Body of pancreas (tissue), 4 donors: Measurements from ENCODE around the gene OSBPL6. TPM values are rescaled to one million over a fixed set of nuclear protein-coding genes. Genes with fewer than 3 reads are reported as not detected.
"Not testable (repeated sequence)": the region's sequence is repeated elsewhere in the genome, so short reads cannot be mapped to it uniquely, and the experiment has no call there.

Source experiments
- ATAC-seq: fragments of 150-250 bp; one replicate; pipeline ENCODE4 v1.9.1; 2016
- DNase-seq, 4 donors: peaks; one replicate each; pipeline ENCODE4 v3.0.0-alpha.2; 2019
- H3K27ac ChIP-seq, 4 donors: fragments of 200-600 bp; sonication (generic); 1 replicate in 3 of 4; 2 replicates in 1 of 4; pipeline versions ENCODE4 v1.5.1 to v1.6.1; 2016 to 2019; ENCODE audit warnings: mild to moderate bottlenecking in 1 of 4, mixed read lengths in 1 of 4, moderate library complexity in 1 of 4
- H3K27me3 ChIP-seq, 2 donors: fragments of 200-600 bp; sonication (generic); one replicate each; pipeline ENCODE4 v1.6.0; 2016; ENCODE audit warnings: mild to moderate bottlenecking in 1 of 2
- H3K36me3 ChIP-seq, 2 donors: fragments of 200-600 bp; sonication (generic); replicated peaks in 1 of 2; 2 replicates each; pipeline ENCODE4 v1.5.1; 2016; ENCODE audit warnings: low read depth in 2 of 2; ENCODE audit not compliant: insufficient read depth in 1 of 2
- H3K4me1 ChIP-seq: fragments of 200-600 bp; sonication (generic); one replicate; pipeline ENCODE4 v1.6.0; 2016
- H3K4me3 ChIP-seq, 2 donors: fragments of 200-600 bp; sonication (generic); 1 replicate in 1 of 2; 2 replicates in 1 of 2; pipeline ENCODE4 v1.5.1; 2016 to 2019
- H3K9me3 ChIP-seq, 3 donors: fragments of 200-600 bp; sonication (generic); 1 replicate in 2 of 3; 2 replicates in 1 of 3; pipeline ENCODE4 v1.5.1; 2016
- POLR2A ChIP-seq, 3 donors: fragments of 450-650 bp; IDR thresholded peaks; one replicate each; pipeline ENCODE4 v1.6.1; 2016; ENCODE audit warnings: antibody characterized with exemption in 3 of 3, mild to moderate bottlenecking in 2 of 3
- WGBS, 2 donors: methylation state at CpG; one replicate each; pipeline ENCODE4 v1.1.5; 2017; 5-methylcytosine and 5-hydroxymethylcytosine counted together
- intact Hi-C: fragments of 100-400 bp; cut with DNase I; formaldehyde crosslinking; loops from one replicate; pipeline ENCODE4 v1.15.1; 2023
- total RNA-seq, 2 donors: library from RNA; depleted of rRNA; stranded (reverse); fragments of >200 nt; gene quantifications; one replicate each; pipeline ENCODE4 v1.1.0, GENCODE V29; 2016
- TF ChIP-seq, protein P1 (sequence below), 7 experiments: fragments of 450-650 bp in 4 of 7; fragments of 200-600 bp in 3 of 7; sonication (generic) in 3 of 7; IDR thresholded peaks; one replicate each; pipeline ENCODE4 v1.5.1; 2016 to 2019; ENCODE audit warnings: antibody characterized with exemption in 7 of 7

OSBPL6 gene
- total RNA-seq, 2 donors from 2014 or later = 0.26 to 2.0 TPM

GRCh38 chr2:178195390-178196166, 1.3 kb downstream of the OSBPL6 start:
- intact Hi-C loops = no loop called here
- H3K9me3 ChIP-seq = no peaks in the 10 kb centered on the region
- peak overlapping the region in 3 of 4 donors; percentile 91 to 92 (median 92) for H3K27ac ChIP-seq
- ATAC-seq (no peak), DNase-seq (no peak)
- TF ChIP-seq POLR2A (IDR thresholded peaks at IDR 0.05) = no peak
- TF ChIP-seq, protein P1, sequence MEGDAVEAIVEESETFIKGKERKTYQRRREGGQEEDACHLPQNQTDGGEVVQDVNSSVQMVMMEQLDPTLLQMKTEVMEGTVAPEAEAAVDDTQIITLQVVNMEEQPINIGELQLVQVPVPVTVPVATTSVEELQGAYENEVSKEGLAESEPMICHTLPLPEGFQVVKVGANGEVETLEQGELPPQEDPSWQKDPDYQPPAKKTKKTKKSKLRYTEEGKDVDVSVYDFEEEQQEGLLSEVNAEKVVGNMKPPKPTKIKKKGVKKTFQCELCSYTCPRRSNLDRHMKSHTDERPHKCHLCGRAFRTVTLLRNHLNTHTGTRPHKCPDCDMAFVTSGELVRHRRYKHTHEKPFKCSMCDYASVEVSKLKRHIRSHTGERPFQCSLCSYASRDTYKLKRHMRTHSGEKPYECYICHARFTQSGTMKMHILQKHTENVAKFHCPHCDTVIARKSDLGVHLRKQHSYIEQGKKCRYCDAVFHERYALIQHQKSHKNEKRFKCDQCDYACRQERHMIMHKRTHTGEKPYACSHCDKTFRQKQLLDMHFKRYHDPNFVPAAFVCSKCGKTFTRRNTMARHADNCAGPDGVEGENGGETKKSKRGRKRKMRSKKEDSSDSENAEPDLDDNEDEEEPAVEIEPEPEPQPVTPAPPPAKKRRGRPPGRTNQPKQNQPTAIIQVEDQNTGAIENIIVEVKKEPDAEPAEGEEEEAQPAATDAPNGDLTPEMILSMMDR (IDR thresholded peaks at IDR 0.05) = no peak
- peak overlapping the region; percentile 79 to 91 for H3K4me3 ChIP-seq
- H3K27me3 ChIP-seq = no peaks in the 10 kb centered on the region
- H3K4me1 ChIP-seq = peaks cover 6% of the 10 kb centered on the region
- 14 to 16% methylated on average over 14 of the region's 14 CpGs for WGBS, 2 donors
- H3K36me3 ChIP-seq = no peaks in the 10 kb centered on the region

DNA sequence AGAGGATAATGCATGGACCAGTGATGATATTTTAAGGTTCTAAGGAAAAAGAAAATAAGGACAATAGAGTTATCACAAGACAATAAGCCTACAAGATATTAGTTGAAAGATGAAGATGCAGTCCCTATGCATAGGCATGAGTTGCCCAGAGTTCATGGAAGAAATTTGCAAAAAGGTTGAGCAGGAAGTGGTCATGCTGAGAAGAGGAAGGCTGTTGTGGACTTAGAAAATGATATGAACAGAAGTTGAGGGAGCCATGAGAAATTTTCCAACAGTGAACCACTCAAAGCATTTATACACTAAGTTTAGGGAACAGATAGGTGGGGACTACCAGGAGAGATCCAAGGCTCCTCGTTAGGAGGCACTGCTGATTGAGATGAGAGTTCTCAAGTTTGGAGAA, 3.5 kb downstream of the OSBPL6 start:
- DNase-seq = no peak
- Histone ChIP-seq H3K27ac (no peak overlapping the region), H3K9me3 (no peaks in the 10 kb centered on the region), H3K4me3 (no peak overlapping the region), H3K36me3 (no peaks in the 10 kb centered on the region), H3K27me3 (no peaks in the 10 kb centered on the region), H3K4me1 (peaks cover 6% of the 10 kb centered on the region)
- no peak for TF ChIP-seq POLR2A (IDR thresholded peaks at IDR 0.05)
- TF ChIP-seq, protein P1 (IDR thresholded peaks at IDR 0.05) = no peak
- 73 to 81% methylated on average over 1 of the region's 1 CpG for WGBS, 2 donors
- ATAC-seq = no peak
- intact Hi-C loops = no loop called here

DNA sequence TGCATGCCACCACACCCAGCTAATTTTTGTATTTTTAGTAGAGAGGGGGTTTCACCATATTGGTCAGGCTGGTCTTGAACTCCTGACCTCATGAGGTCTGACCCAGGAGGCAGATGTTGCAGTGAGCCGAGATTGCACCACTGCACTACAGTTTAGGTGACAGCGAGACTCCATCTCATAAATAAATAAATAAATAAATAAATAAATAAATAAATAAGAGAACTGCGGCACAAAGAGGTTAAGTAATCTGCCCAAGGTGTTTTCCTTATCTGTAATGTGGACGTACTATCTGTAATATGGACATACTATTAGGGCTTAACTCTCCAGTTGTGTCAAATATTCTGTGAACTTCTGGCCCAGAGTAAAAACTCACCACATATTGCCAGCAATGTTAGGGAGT, 4.1 kb downstream of the OSBPL6 start:
- H3K4me3 ChIP-seq, DNase-seq, H3K9me3 ChIP-seq, H3K4me1 ChIP-seq, H3K36me3 ChIP-seq, ATAC-seq, H3K27ac ChIP-seq, intact Hi-C loops, H3K27me3 ChIP-seq: not testable (repeated sequence)
- 81% methylated on average over 4 of the region's 4 CpGs for WGBS, 2 donors

DNA sequence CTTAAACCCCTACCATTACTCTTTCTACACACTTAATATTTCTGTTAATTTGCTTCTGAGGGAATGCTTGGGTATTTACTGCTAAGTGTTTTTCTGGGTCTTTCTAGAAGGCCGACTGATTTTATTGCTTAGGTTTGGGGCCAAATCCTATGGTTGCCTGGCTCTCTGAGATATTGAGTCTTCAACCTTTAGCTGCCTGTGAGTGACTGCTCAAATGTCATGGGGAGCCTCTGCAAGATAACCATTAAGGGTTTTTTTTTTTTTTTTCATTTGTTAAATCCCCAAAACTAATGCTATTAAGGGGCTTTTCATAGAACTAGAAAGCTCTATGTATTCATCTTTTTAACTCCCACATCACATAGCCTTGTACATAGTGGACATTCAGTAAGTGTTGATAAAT, 5.0 kb downstream of the OSBPL6 start:
- no peak for TF ChIP-seq POLR2A (IDR thresholded peaks at IDR 0.05)
- TF ChIP-seq, protein P1 (IDR thresholded peaks at IDR 0.05) = no peak
- Histone ChIP-seq H3K4me1 (no peaks in the 10 kb centered on the region), H3K4me3 (no peak overlapping the region), H3K27me3 (no peaks in the 10 kb centered on the region), H3K36me3 (no peaks in the 10 kb centered on the region), H3K9me3 (no peaks in the 10 kb centered on the region), H3K27ac (no peak overlapping the region)
- DNase-seq (no peak), ATAC-seq (no peak)
- 92 to 100% methylated on average over 1 of the region's 1 CpG for WGBS, 2 donors
- intact Hi-C loops = no loop called here

- no peaks in the 10 kb centered on the region for H3K9me3 ChIP-seq
- no peak for DNase-seq
- no peak for ATAC-seq
- H3K36me3 ChIP-seq = no peaks in the 10 kb centered on the region
- no peak overlapping the region for H3K4me3 ChIP-seq
- 81 to 93% methylated on average over 1 of the region's 1 CpG for WGBS, 2 donors
- H3K27me3 ChIP-seq = no peaks in the 10 kb centered on the region
- H3K4me1 ChIP-seq = no peaks in the 10 kb centered on the region
- H3K27ac ChIP-seq = no peak overlapping the region
- TF ChIP-seq, protein P1 (IDR thresholded peaks at IDR 0.05) = no peak
- no peak for TF ChIP-seq POLR2A (IDR thresholded peaks at IDR 0.05)
- intact Hi-C loops = no loop called here
Measured at GRCh38 chr2:178200331-178200730, 6.0 kb downstream of the OSBPL6 start.
